ENCODE measurements around the gene AKAP1.

- TF ChIP-seq CTCF (IDR thresholded peaks at IDR 0.05) (no peak), POLR2A (IDR thresholded peaks at IDR 0.05) (no peak)
Observed at GRCh38 chr17:57142925-57143324, 57.9 kb downstream of the AKAP1 start.
